GM12865 (cell line): ENCODE data around the gene TNNT2.

Experiments
- DNase-seq: peaks from one replicate; pipeline ENCODE4 v3.0.0; 2010; ENCODE audit warnings: low read depth
- H3K4me3 ChIP-seq: 2 replicates; pipeline ENCODE4 v1.5.1; 2011; ENCODE audit warnings: mild to moderate bottlenecking, low read depth, low read length, control low read depth
- CTCF ChIP-seq: IDR thresholded peaks from 2 replicates; pipeline ENCODE4 v1.5.1; 2011; ENCODE audit warnings: low read length, control low read depth, low read depth, inconsistent platforms; ENCODE audit not compliant: insufficient read depth; ENCODE audit errors: missing control alignments

The TNNT2 gene

GRCh38 chr1:201365251-201365650, 12.2 kb downstream of the TNNT2 start:
- H3K4me3 ChIP-seq = no peak overlapping the region
- TF ChIP-seq CTCF = no peak
- no peak for DNase-seq

- TF ChIP-seq CTCF = no peak
- H3K4me3 ChIP-seq = no peak overlapping the region
- DNase-seq = no peak
Measured at GRCh38 chr1:201364808-201365105, 12.7 kb downstream of the TNNT2 start.

DNA sequence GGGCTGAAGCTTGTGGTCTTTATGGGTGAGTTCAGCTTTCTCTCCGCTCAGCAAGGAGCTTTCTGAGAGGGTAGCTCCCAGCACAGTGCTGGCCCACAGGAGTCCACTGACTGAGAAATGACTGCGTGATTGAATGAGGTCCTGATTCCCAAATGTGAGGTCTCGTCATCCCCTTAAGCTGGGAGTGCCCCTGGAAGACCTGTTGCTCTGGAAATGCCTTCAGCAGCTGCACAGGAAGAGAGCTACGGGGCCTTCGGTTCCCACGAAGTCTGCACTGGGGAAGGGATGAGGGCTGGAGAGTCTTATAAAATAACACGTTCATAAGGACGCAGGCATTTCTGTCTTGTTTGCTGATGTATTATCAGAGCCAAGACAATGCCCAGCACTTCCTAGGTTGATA, 14.0 kb downstream of the TNNT2 start:
- no peak overlapping the region for H3K4me3 ChIP-seq
- DNase-seq = no peak
- TF ChIP-seq CTCF = no peak

GRCh38 chr1:201362906-201363305, 14.6 kb downstream of the TNNT2 start:
- TF ChIP-seq CTCF = no peak
- no peak overlapping the region for H3K4me3 ChIP-seq
- DNase-seq = no peak

DNA sequence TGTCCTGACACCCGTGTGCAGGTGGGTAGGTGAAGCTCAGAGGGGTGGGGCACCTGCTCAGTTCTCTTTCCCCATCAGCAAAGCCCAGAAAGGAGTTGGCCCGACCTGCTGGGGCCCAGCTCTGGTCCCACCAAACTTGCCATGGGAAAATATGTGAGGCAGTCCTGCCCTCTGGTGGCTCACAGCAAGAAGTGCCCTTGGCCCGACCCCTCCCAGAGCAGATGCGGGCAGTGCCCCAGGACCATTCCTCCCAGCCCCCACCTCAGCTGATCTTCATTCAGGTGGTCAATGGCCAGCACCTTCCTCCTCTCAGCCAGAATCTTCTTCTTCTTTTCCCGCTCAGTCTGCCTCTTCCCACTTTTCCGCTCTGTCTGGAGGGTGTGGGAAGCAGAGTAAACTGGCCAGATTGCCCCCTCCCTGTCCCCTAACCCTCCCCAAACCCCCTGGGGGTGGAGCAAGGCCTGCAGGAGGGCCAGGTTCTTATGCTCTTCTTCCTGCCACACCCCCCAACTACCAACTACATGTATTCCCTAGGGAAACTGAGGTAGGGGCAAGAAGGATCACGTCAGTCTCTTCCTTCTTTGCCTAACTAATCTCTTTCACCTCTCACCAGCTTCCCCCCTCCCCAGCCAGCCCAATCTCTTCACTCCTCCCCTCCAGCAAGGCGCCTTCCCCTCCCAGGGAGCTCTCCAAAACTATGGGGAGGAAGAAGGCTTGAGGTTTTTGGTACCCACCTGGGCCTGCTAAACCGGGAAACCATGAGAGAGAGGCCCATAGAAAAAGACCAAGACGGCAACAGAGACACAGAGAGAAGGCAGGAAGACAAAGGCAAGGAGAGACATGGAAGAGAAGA, 15.6 kb downstream of the TNNT2 start:
- TF ChIP-seq CTCF = peak; percentile 72
- H3K4me3 ChIP-seq = no peak overlapping the region
- peak; percentile 52 for DNase-seq

- no peak overlapping the region for H3K4me3 ChIP-seq
- TF ChIP-seq CTCF = no peak
- DNase-seq = no peak
Measured at GRCh38 chr1:201360901-201361651, 16.4 kb downstream of the TNNT2 start.
